WTC11 (cell line): ENCODE data around the gene NOXA1. TPM values are rescaled to one million over a fixed set of nuclear protein-coding genes. Genes with fewer than 3 reads are reported as not detected.

ENCODE experiments used
- ATAC-seq: fragments of 200-7000 bp; cut with Tn5 transposase; 2 replicates; pipeline ENCODE4 v1.10.0; 2021; ENCODE audit warnings: mild to moderate bottlenecking, moderate library complexity
- CTCF ChIA-PET: fragments of 300-600 bp; sonication (Branson Sonifier 250); formaldehyde crosslinking; loops from one replicate; lab custom pipeline; 2021; ENCODE audit warnings: antibody characterized with exemption; lab: Charles Lee
- POLR2A ChIA-PET: fragments of 350-600 bp; sonication (Branson Sonifier 250); formaldehyde crosslinking; loops from one replicate; lab custom pipeline; 2021; ENCODE audit warnings: antibody characterized with exemption; lab: Charles Lee
- DNase-seq: peaks from one replicate; pipeline ENCODE4 v3.0.0; 2021; ENCODE audit warnings: low spot score
- H3K27ac Mint-ChIP-seq: 2 replicates; pipeline ENCODE4 v1.8.0; 2021; ENCODE audit warnings: mixed read lengths
- H3K27me3 Mint-ChIP-seq: 2 replicates; pipeline ENCODE4 v1.8.0; 2021; ENCODE audit warnings: low read depth, mild to moderate bottlenecking, moderate library complexity, mixed read lengths
- H3K36me3 Mint-ChIP-seq: 2 replicates; pipeline ENCODE4 v1.8.0; 2021; ENCODE audit warnings: mixed read lengths
- H3K4me1 Mint-ChIP-seq: 2 replicates; pipeline ENCODE4 v1.8.0; 2022; ENCODE audit warnings: mixed read lengths
- H3K4me3 Mint-ChIP-seq: 2 replicates; pipeline ENCODE4 v1.8.0; 2021; ENCODE audit warnings: mild to moderate bottlenecking, moderate library complexity, mixed read lengths
- H3K9me3 Mint-ChIP-seq: 2 replicates; pipeline ENCODE4 v1.8.0; 2021; ENCODE audit warnings: mixed read lengths
- CREM ChIP-seq: sonication (generic); formaldehyde crosslinking; IDR thresholded peaks from 2 replicates; pipeline ENCODE4 v1.8.1; 2022; ENCODE audit warnings: mild to moderate bottlenecking, missing genetic modification reagents, moderate library complexity
- ELF4 ChIP-seq: sonication (generic); formaldehyde crosslinking; IDR thresholded peaks from 2 replicates; pipeline ENCODE4 v1.8.1; 2022; ENCODE audit warnings: low read depth, mild to moderate bottlenecking, moderate library complexity, missing genetic modification reagents
- ESRRA ChIP-seq: sonication (generic); formaldehyde crosslinking; IDR thresholded peaks from 2 replicates; pipeline ENCODE4 v1.8.1; 2022; ENCODE audit warnings: mild to moderate bottlenecking, missing genetic modification reagents, borderline replicate concordance
- ETV6 ChIP-seq: sonication (generic); formaldehyde crosslinking; IDR thresholded peaks from 2 replicates; pipeline ENCODE4 v1.8.1; 2022; ENCODE audit warnings: mild to moderate bottlenecking, missing genetic modification reagents
- FOXJ3 ChIP-seq: sonication (generic); formaldehyde crosslinking; IDR thresholded peaks from 2 replicates; pipeline ENCODE4 v1.9.0; 2021; ENCODE audit warnings: missing genetic modification reagents, mild to moderate bottlenecking, borderline replicate concordance
- HMGA2 ChIP-seq: fragments of 250-450 bp; sonication (Bioruptor Pico); IDR thresholded peaks from 2 replicates; pipeline ENCODE4 v1.4.0; 2021; ENCODE audit warnings: mild to moderate bottlenecking, moderate library complexity
- NFATC4 ChIP-seq: fragments of 250-450 bp; sonication (Bioruptor Pico); IDR thresholded peaks from 2 replicates; pipeline ENCODE4 v1.9.0; 2021; ENCODE audit warnings: mild to moderate bottlenecking
- NR3C1 ChIP-seq: sonication (generic); formaldehyde crosslinking; conservative IDR thresholded peaks from 2 replicates; pipeline ENCODE4 v1.8.1; 2023; ENCODE audit warnings: low read depth, mild to moderate bottlenecking, missing genetic modification reagents
- SOX15 ChIP-seq: fragments of 250-450 bp; sonication (Bioruptor Pico); IDR thresholded peaks from 2 replicates; pipeline ENCODE4 v1.9.0; 2021; ENCODE audit warnings: mild to moderate bottlenecking
- SP1 ChIP-seq: sonication (generic); formaldehyde crosslinking; conservative IDR thresholded peaks from 2 replicates; pipeline ENCODE4 v1.8.1; 2022; ENCODE audit warnings: missing genetic modification reagents
- ZBTB21 ChIP-seq: sonication (generic); formaldehyde crosslinking; IDR thresholded peaks from 2 replicates; pipeline ENCODE4 v1.8.1; 2023; ENCODE audit warnings: mild to moderate bottlenecking, missing genetic modification reagents, borderline replicate concordance
- total RNA-seq: library from RNA; stranded (reverse); gene quantifications from 3 replicates; pipeline ENCODE4 v1.2.3, GENCODE V29; 2021
- TF ChIP-seq, protein P1 (sequence below): sonication (generic); formaldehyde crosslinking; IDR thresholded peaks from 2 replicates; pipeline ENCODE4 v1.8.0; 2022; ENCODE audit warnings: mild to moderate bottlenecking, missing genetic modification reagents
- TF ChIP-seq, protein P2 (sequence below): fragments of 250-450 bp; sonication (Bioruptor Pico); IDR thresholded peaks from 2 replicates; pipeline ENCODE4 v1.9.0; 2021; ENCODE audit warnings: mild to moderate bottlenecking, borderline replicate concordance
- TF ChIP-seq, protein P3 (sequence below): sonication (generic); formaldehyde crosslinking; IDR thresholded peaks from 2 replicates; pipeline ENCODE4 v1.8.1; 2023; ENCODE audit warnings: mild to moderate bottlenecking, missing genetic modification reagents, moderate library complexity
- TF ChIP-seq, protein P4 (sequence below): sonication (generic); formaldehyde crosslinking; IDR thresholded peaks from 2 replicates; pipeline ENCODE4 v1.8.0; 2023; ENCODE audit warnings: missing genetic modification reagents
- TF ChIP-seq, protein P5 (sequence below): sonication (generic); formaldehyde crosslinking; IDR thresholded peaks from 2 replicates; pipeline ENCODE4 v1.8.0; 2023; ENCODE audit warnings: mild to moderate bottlenecking, missing genetic modification reagents
- TF ChIP-seq, protein P6 (sequence below): sonication (generic); formaldehyde crosslinking; IDR thresholded peaks from 2 replicates; pipeline ENCODE4 v1.8.1; 2022; ENCODE audit warnings: missing genetic modification reagents, borderline replicate concordance

NOXA1 gene
- total RNA-seq, 1 experiment from 2014 or later = 2.9 TPM

DNA sequence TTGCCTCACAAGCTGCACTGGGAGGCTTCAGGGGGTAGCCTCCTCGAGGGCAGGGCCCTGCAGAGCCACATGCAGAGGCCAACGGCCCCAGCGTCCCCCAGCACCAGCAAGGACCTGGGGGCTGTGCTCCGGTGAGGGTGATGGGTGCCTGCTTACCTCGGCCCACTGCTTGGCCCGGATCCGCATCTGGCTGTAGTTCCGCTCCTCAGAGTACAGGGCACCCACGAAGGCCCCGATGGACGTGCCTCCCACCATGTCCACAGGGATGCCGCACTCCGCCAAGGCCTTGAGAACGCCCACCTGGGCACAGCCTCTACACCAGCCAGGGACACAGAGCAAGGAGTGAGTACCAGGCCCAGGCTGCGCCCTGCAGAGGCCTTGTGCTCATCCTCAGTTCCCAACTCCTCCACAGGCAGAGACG lies 44.0 kb downstream of the NOXA1 start (continued):
- TF ChIP-seq ELF4 = no peak
- no peak for TF ChIP-seq ZBTB21 (CRISPR knock-in tag)
- TF ChIP-seq, protein P1, sequence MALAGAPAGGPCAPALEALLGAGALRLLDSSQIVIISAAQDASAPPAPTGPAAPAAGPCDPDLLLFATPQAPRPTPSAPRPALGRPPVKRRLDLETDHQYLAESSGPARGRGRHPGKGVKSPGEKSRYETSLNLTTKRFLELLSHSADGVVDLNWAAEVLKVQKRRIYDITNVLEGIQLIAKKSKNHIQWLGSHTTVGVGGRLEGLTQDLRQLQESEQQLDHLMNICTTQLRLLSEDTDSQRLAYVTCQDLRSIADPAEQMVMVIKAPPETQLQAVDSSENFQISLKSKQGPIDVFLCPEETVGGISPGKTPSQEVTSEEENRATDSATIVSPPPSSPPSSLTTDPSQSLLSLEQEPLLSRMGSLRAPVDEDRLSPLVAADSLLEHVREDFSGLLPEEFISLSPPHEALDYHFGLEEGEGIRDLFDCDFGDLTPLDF (CRISPR knock-in tag) = no peak
- TF ChIP-seq, protein P2, sequence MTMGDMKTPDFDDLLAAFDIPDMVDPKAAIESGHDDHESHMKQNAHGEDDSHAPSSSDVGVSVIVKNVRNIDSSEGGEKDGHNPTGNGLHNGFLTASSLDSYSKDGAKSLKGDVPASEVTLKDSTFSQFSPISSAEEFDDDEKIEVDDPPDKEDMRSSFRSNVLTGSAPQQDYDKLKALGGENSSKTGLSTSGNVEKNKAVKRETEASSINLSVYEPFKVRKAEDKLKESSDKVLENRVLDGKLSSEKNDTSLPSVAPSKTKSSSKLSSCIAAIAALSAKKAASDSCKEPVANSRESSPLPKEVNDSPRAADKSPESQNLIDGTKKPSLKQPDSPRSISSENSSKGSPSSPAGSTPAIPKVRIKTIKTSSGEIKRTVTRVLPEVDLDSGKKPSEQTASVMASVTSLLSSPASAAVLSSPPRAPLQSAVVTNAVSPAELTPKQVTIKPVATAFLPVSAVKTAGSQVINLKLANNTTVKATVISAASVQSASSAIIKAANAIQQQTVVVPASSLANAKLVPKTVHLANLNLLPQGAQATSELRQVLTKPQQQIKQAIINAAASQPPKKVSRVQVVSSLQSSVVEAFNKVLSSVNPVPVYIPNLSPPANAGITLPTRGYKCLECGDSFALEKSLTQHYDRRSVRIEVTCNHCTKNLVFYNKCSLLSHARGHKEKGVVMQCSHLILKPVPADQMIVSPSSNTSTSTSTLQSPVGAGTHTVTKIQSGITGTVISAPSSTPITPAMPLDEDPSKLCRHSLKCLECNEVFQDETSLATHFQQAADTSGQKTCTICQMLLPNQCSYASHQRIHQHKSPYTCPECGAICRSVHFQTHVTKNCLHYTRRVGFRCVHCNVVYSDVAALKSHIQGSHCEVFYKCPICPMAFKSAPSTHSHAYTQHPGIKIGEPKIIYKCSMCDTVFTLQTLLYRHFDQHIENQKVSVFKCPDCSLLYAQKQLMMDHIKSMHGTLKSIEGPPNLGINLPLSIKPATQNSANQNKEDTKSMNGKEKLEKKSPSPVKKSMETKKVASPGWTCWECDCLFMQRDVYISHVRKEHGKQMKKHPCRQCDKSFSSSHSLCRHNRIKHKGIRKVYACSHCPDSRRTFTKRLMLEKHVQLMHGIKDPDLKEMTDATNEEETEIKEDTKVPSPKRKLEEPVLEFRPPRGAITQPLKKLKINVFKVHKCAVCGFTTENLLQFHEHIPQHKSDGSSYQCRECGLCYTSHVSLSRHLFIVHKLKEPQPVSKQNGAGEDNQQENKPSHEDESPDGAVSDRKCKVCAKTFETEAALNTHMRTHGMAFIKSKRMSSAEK (CRISPR knock-in tag) = no peak
- no peak for TF ChIP-seq ETV6 (CRISPR knock-in tag)
- TF ChIP-seq, protein P3, sequence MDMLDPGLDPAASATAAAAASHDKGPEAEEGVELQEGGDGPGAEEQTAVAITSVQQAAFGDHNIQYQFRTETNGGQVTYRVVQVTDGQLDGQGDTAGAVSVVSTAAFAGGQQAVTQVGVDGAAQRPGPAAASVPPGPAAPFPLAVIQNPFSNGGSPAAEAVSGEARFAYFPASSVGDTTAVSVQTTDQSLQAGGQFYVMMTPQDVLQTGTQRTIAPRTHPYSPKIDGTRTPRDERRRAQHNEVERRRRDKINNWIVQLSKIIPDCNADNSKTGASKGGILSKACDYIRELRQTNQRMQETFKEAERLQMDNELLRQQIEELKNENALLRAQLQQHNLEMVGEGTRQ (CRISPR knock-in tag) = no peak
- TF ChIP-seq SP1 = no peak
- TF ChIP-seq, protein P4, sequence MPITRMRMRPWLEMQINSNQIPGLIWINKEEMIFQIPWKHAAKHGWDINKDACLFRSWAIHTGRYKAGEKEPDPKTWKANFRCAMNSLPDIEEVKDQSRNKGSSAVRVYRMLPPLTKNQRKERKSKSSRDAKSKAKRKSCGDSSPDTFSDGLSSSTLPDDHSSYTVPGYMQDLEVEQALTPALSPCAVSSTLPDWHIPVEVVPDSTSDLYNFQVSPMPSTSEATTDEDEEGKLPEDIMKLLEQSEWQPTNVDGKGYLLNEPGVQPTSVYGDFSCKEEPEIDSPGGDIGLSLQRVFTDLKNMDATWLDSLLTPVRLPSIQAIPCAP (CRISPR knock-in tag) = no peak
- TF ChIP-seq HMGA2 (CRISPR knock-in tag) = no peak
- TF ChIP-seq, protein P5, sequence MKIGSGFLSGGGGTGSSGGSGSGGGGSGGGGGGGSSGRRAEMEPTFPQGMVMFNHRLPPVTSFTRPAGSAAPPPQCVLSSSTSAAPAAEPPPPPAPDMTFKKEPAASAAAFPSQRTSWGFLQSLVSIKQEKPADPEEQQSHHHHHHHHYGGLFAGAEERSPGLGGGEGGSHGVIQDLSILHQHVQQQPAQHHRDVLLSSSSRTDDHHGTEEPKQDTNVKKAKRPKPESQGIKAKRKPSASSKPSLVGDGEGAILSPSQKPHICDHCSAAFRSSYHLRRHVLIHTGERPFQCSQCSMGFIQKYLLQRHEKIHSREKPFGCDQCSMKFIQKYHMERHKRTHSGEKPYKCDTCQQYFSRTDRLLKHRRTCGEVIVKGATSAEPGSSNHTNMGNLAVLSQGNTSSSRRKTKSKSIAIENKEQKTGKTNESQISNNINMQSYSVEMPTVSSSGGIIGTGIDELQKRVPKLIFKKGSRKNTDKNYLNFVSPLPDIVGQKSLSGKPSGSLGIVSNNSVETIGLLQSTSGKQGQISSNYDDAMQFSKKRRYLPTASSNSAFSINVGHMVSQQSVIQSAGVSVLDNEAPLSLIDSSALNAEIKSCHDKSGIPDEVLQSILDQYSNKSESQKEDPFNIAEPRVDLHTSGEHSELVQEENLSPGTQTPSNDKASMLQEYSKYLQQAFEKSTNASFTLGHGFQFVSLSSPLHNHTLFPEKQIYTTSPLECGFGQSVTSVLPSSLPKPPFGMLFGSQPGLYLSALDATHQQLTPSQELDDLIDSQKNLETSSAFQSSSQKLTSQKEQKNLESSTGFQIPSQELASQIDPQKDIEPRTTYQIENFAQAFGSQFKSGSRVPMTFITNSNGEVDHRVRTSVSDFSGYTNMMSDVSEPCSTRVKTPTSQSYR (CRISPR knock-in tag) = no peak
- TF ChIP-seq, all 79 proteins: peak for 0

DNA sequence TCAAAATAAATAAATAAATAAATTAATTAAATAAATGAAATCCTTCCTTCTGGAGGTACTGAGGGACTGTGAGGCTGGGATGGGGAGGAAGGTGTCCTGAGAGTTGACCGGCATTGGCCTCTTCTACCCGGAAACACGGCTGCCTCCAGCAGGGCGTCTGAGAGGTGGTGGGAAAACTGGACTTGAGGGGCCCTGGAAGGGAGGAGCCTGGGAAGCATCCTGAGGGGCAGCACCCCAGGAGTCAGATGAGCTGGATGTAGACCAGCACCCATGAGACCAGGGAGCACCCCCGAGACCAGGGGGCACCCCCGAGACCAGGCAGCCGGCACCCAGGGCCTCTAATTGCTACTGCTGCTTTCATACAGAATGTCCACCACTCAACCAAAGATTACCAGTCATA lies 44.7 kb downstream of the NOXA1 start:
- ATAC-seq = no peak
- Mint-ChIP-seq H3K36me3 (peaks cover 2% of the 10 kb centered on the region), H3K9me3 (peaks cover 3% of the 10 kb centered on the region), H3K4me3 (no peak overlapping the region), H3K27me3 (peaks cover 2% of the 10 kb centered on the region; the same call in 1 of the 2 replicates), H3K4me1 (no peaks in the 10 kb centered on the region), H3K27ac (no peak overlapping the region)
- DNase-seq = no peak
- POLR2A ChIA-PET = no interaction called here
- CTCF ChIA-PET = no interaction called here
- no peak for TF ChIP-seq ESRRA (CRISPR knock-in tag)
- TF ChIP-seq NR3C1 = no peak
- TF ChIP-seq ETV6 (CRISPR knock-in tag) = no peak
- TF ChIP-seq CREM (CRISPR knock-in tag) = no peak
- no peak for TF ChIP-seq NFATC4 (CRISPR knock-in tag)
- no peak for TF ChIP-seq SOX15 (CRISPR knock-in tag)
- TF ChIP-seq FOXJ3 (CRISPR knock-in tag) = no peak
- TF ChIP-seq, protein P6, sequence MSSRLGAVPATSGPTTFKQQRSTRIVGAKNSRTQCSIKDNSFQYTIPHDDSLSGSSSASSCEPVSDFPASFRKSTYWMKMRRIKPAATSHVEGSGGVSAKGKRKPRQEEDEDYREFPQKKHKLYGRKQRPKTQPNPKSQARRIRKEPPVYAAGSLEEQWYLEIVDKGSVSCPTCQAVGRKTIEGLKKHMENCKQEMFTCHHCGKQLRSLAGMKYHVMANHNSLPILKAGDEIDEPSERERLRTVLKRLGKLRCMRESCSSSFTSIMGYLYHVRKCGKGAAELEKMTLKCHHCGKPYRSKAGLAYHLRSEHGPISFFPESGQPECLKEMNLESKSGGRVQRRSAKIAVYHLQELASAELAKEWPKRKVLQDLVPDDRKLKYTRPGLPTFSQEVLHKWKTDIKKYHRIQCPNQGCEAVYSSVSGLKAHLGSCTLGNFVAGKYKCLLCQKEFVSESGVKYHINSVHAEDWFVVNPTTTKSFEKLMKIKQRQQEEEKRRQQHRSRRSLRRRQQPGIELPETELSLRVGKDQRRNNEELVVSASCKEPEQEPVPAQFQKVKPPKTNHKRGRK = no peak
